ENCODE measurements around the gene TMPRSS11A.

TMPRSS11A gene

DNA sequence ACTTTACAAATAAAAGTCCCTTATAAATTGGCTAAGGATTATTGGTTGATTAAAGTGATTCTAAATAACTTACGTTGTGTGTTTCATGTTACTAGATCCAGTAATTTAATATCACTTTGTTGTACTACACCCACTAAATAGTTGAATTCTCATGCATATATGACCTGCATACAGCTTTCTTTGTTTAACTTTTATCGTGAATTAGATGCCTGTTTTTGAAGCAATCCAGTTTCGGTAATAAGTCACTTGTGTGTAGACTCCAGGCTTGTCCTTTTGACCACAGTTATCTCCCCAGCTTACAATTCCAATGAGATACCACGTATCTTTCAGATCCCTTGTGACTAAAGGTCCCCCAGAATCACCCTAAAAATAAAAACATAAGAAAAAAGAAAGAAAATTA is 52.2 kb downstream of the TMPRSS11A start:
- no peak for DNase-seq

GRCh38 chr4:67910585-67910905 is 52.7 kb downstream of the TMPRSS11A start:
- DNase-seq, result no peak

DNA sequence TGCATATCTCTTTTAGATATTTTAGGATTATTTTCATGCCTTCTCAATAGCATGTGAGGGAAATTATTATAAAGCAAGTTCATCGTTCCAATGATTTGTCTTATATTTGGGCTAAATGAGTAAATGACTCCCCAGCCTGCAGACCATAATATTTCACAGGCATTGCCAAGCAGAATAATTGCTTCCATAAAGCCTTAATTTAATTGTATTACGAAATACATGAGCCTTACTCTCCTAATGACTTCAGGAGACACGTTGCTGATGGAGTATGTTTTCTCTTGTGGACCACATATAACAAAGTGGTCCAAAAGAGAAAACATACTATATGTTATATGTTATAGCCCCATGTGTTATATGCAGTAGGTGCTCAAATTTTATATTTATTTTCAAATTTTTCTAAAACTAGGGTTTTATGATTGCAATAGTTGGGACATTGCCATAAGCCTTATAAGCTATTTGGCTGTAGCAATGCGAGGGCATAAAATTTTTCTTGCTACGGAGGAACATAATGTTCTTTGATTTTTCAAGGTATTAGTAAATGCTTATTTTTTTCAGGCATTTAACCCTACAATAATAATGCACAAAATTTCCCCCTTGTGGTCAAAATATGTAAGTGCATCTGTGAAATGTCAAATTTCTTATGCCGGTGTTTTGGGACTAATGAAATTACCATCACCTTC is 53.2 kb downstream of the TMPRSS11A start:
- no peak for DNase-seq

GRCh38 chr4:67907650-67908049 is 55.6 kb downstream of the TMPRSS11A start:
- no peak for DNase-seq

GRCh38 chr4:67899096-67899495 is 64.2 kb downstream of the TMPRSS11A start:
- no peak for DNase-seq

GRCh38 chr4:67897686-67898085 is 65.6 kb downstream of the TMPRSS11A start:
- DNase-seq, result no peak

DNA sequence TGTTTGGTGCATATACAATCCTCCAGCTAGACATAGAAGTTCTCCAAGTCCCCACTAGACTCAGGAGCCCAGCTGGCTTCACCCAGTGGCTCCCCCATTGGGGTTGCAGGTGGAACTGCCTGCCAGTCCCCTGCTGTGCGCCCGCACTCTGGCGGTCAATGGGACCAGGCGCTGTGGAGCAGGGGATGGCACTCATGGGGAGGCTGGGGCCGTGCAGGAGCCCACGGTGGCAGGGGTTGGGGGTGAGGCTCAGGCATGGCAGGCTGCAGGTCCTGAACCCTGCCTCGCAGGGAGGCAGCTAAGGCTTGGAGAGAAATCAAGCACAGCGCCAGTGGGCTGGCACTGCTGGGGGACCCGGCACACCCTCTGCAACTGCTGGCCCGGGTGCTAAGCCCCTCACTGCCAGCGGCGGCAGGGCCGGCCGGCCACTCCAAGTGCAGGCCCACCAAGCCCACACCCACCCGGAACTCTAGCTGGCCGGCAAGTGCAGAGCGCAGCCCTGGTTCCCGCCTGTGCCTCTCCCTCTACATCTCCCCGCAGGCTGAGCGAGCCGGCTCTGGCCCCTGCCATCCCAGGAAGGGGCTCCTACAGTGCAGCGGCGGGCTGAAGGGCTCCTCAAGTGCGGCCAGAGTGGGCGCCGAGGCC is 66.8 kb downstream of the TMPRSS11A start:
- no peak for DNase-seq

GRCh38 chr4:67894659-67895058 is 68.6 kb downstream of the TMPRSS11A start:
- no peak for DNase-seq

DNA sequence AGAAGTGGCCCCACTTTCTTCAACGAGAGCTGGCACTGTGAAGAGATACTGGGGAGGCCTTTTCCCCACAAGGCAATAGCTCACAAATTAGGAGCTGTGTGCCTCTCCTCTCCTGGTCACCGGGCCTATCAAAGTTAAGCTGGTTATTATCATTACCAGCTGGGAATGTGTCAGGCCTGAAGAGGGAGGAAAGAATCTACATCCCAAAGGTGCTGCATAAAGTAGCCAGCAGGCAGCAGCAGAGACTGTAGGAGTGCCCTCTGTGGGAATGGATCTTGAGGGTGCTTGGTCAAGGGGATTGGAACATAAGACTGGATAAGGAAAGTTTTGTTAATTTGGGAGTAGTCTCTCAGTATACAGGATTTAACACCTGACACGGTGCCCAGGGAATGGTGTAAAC is 70.4 kb downstream of the TMPRSS11A start:
- DNase-seq, result no peak

DNA sequence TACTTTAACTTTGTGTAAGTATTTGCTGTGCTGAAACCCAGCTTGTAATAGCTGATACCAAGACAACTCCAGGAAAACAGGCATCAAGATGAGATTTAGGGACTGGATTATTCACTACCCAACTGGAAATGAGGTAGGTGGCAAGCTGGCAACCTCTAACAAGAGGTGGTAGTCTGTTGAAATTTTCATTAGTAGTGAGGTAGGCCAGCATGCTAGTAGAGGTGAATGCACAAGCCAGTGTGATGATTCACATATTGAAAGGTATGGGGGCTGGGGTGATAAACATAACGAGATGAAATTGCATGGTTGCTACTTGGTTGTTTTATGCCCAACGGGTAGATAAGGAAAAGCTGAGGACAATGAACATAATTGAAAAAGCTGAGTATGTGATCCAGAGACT is 71.0 kb downstream of the TMPRSS11A start:
- DNase-seq, result no peak

DNA sequence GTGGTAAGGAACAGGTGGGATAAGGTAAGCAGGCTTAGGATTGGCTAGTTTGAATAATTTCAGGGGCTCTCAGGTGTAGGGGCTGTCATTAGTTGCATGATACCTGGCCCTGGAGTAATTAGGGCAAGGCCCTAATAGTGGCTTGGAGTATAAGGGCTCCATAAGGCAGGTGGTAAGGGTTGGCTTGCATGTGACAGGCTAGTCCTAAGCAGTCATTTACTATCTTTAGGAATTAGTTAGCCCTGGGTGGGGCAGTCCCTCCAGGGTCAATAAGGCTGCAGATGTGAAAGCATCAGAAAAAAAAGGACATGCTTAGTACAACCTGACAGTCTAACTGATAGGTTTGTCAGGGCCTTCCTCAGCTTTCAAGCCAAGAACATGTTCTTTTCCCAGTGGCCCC is 71.6 kb downstream of the TMPRSS11A start:
- no peak for DNase-seq

DNA sequence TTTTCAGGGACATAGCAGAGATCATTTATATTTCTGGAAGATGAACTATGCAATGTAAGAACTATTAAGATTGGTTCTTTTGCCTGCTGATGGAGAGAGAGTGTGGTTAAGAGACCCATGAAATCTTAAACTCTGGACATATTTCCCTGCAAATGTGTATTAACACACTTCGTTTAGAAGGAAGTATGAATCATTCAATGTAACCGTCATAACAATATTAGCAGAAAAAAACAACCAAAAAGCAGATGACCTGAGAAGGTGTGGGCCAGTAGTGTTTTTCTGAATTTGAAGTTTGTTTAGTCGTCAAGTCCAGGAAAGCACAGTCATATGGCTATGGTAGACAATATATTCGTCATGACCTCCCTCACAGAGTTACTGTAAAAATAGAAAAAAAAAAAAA is 77.0 kb downstream of the TMPRSS11A start:
- no peak for DNase-seq

DNA sequence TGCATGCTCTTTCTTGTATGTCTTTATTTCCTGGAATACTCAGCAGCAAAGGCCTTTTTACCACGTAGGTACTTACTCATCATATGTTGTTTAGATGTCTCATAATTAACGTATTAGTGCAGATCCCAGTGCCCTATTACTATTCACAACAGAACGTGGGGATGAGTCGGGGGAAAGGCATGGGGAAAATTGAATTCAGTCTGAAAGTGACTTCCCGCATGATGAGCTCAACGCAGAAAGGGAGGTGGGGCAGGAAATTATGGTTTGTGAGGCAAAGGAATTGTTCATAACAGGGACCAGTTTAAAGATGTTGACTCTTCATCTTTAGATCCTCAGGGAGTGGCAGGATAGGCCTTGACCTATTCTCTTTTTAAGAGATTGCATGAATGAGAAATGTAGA is 77.5 kb downstream of the TMPRSS11A start:
- no peak for DNase-seq

- DNase-seq, result no peak
Measured at GRCh38 chr4:67884701-67885100, 78.6 kb downstream of the TMPRSS11A start.

- DNase-seq, result no peak
Measured at GRCh38 chr4:67883902-67884301, 79.4 kb downstream of the TMPRSS11A start, which contains the start of gene TMPRSS11D. Gene TMPRSS11D, minus strand, starts transcription at chr4:67884002. Its CDS starts 69 bp downstream, at chr4:67883933.

DNA sequence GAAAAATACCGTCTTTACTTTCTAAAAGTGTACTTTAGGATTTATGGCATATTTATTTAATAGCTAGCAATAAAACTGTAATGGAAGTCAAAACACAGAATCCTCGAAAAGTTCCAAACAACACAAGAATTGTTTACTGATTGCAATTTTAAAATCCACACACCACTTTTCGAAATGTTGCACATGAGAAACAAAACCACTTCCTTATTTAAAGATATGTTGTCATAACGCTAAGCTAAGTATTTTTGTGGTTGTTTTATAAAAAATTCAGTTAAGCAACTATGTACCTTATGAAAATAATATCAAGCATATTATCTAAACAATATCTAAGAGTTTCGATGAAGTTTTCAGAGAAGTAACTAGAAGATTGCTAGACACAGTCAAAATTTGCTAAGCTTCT is 79.8 kb downstream of the TMPRSS11A start:
- no peak for DNase-seq

GRCh38 chr4:67880866-67881610 is 82.3 kb downstream of the TMPRSS11A start:
- DNase-seq, result no peak

- DNase-seq, result no peak
Measured at GRCh38 chr4:67879486-67879885, 83.8 kb downstream of the TMPRSS11A start.

GRCh38 chr4:67877086-67877485 is 86.2 kb downstream of the TMPRSS11A start:
- no peak for DNase-seq

GRCh38 chr4:67874986-67875385 is 88.3 kb downstream of the TMPRSS11A start:
- DNase-seq, result no peak

DNA sequence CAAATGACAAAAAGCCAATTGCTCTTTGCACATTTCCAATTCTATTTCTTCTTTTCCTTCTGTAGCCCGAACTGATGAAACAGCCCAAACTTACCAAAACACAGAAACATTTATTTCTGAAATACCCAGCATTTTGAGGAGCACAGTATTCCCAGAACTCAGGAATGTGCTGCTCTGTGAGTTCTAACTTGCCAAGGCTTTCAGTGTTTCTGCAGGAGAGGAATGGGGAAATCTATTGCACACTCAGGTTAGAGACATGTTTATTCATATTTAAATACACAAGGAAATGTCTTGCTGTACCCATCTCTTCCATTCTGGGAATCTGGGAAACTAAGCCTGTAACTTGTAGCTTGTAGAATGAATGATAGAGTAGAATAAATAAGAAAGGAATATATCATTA is 90.2 kb downstream of the TMPRSS11A start:
- no peak for DNase-seq

GRCh38 chr4:67871867-67872266 is 91.4 kb downstream of the TMPRSS11A start:
- no peak for DNase-seq

DNA sequence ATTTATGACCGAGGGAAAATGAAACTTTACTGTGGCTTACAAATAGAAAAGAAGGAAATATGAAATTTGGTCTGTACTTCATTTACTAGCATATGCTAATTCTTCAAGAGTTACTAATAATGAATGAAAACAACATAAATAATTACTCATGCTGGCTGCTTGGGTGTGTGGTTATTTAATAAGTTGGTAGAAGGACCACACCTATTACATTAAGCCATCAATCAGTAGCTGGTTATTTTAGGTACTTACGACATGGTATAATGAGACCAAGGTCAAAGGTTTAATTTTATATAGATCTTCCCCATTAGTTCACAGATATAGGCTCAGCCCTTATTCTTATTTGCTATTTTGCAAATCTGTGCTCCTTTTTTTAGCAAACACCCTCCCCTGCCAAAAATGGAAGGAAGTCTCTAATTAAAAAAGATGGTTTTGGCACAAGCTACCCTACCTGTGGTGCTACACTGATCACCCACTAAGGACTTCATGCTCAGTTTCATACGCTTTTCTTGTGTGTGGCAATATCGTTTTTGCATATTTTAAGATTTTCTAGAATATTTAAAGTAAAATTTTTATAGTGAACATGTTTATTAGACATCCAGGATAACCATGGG is 93.6 kb downstream of the TMPRSS11A start:
- DNase-seq, result no peak

DNA sequence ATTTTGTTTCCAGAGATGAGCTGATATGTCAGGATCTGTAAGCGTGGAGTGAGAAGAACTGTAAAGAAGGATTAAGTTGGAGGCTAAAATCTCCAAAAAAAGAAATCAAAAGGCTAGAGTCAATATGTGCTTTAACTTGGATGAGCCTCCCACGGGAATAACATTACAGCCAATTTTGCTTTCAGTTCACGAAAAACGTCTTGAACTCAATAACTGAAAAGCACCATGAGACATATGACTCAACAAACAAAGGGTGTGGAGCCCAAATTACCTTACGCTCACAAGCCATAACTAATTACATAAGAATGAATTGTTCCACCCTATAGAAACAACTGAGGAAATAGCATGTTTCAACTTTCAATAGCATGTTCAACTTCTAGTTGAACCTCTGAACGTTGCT is 101.8 kb downstream of the TMPRSS11A start:
- no peak for DNase-seq
